Liver (tissue), 9 donors: ENCODE data around the gene SETD5. TPM values are rescaled to one million over a fixed set of nuclear protein-coding genes. Genes with fewer than 3 reads are reported as not detected.

ENCODE experiments used
- DNase-seq: peaks from one replicate; pipeline ENCODE4 v3.0.0-alpha.2; 2017; ENCODE audit warnings: low spot score
- H3K27ac ChIP-seq, 2 donors: one replicate each; pipeline ENCODE4 v1.7.0; 2013; ENCODE audit warnings: inconsistent platforms in 2 of 2, low read length in 2 of 2, control low read depth in 1 of 2, low read depth in 1 of 2, mild to moderate bottlenecking in 1 of 2
- H3K27me3 ChIP-seq, 4 donors: one replicate each; pipeline versions ENCODE4 v1.6.1 to v1.7.0; 2013; ENCODE audit warnings: low read length in 3 of 4, inconsistent platforms in 1 of 4, mild to moderate bottlenecking in 1 of 4, moderate library complexity in 1 of 4; ENCODE audit not compliant: control insufficient read depth in 4 of 4, insufficient read depth in 4 of 4
- H3K36me3 ChIP-seq, 4 donors: one replicate each; pipeline versions ENCODE4 v1.6.1 to v1.7.0; 2013; ENCODE audit warnings: low read length in 3 of 4, mild to moderate bottlenecking in 3 of 4, low read depth in 1 of 4, moderate library complexity in 1 of 4; ENCODE audit not compliant: control insufficient read depth in 4 of 4, insufficient read depth in 3 of 4
- H3K4me1 ChIP-seq, 4 donors: one replicate each; pipeline versions ENCODE4 v1.6.1 to v1.7.0; 2013; ENCODE audit warnings: low read length in 3 of 4, mild to moderate bottlenecking in 3 of 4, moderate library complexity in 1 of 4; ENCODE audit not compliant: control insufficient read depth in 4 of 4, insufficient read depth in 4 of 4
- H3K4me3 ChIP-seq, 3 donors: one replicate each; pipeline versions ENCODE4 v1.6.1 to v1.7.0; 2013; ENCODE audit warnings: low read length in 3 of 3, control low read depth in 1 of 3, low read depth in 1 of 3, mild to moderate bottlenecking in 1 of 3
- H3K9ac ChIP-seq, 2 donors: one replicate each; pipeline ENCODE4 v1.7.0; 2013; ENCODE audit warnings: low read length in 2 of 2, mild to moderate bottlenecking in 2 of 2, moderate library complexity in 2 of 2, control low read depth in 1 of 2, low read depth in 1 of 2
- H3K9me3 ChIP-seq, 4 donors: one replicate each; pipeline versions ENCODE4 v1.6.1 to v1.7.0; 2013; ENCODE audit warnings: low read length in 3 of 4; ENCODE audit not compliant: control insufficient read depth in 4 of 4
- ATF3 ChIP-seq: IDR thresholded peaks from 2 replicates; pipeline ENCODE4 v1.6.1; 2016; ENCODE audit warnings: antibody characterized with exemption
- CTCF ChIP-seq: fragments of 150-350 bp; IDR thresholded peaks from 2 replicates; pipeline ENCODE4 v1.5.1; 2017; ENCODE audit warnings: improper control_type of control experiment, low read depth, low read length; ENCODE audit not compliant: missing input control
- EGR1 ChIP-seq, 2 donors: IDR thresholded peaks; 2 replicates each; pipeline ENCODE4 v1.6.1; 2016 to 2018; ENCODE audit warnings: antibody characterized with exemption in 2 of 2, low read depth in 2 of 2
- FOXA1 ChIP-seq: IDR thresholded peaks from 2 replicates; pipeline ENCODE4 v1.6.1; 2016; ENCODE audit warnings: antibody characterized with exemption
- FOXA2 ChIP-seq: IDR thresholded peaks from 2 replicates; pipeline ENCODE4 v1.6.1; 2016; ENCODE audit warnings: antibody characterized with exemption
- GABPA ChIP-seq, 2 donors: IDR thresholded peaks in 1 of 2; conservative IDR thresholded peaks in 1 of 2; 2 replicates each; pipeline ENCODE4 v1.6.1; 2016; ENCODE audit warnings: antibody characterized with exemption in 2 of 2, mild to moderate bottlenecking in 1 of 2, moderate library complexity in 1 of 2
- HNF4A ChIP-seq, 2 donors: conservative IDR thresholded peaks; 2 replicates each; pipeline ENCODE4 v1.6.1; 2016; ENCODE audit warnings: antibody characterized with exemption in 2 of 2, mild to moderate bottlenecking in 2 of 2
- HNF4G ChIP-seq: IDR thresholded peaks from 2 replicates; pipeline ENCODE4 v1.6.1; 2016; ENCODE audit warnings: antibody characterized with exemption
- JUND ChIP-seq, 2 donors: IDR thresholded peaks; 2 replicates each; pipeline ENCODE4 v1.6.1; 2016; ENCODE audit warnings: antibody characterized with exemption in 2 of 2
- MAX ChIP-seq: IDR thresholded peaks from 2 replicates; pipeline ENCODE4 v1.6.1; 2016; ENCODE audit warnings: antibody characterized with exemption
- RAD21 ChIP-seq, 2 donors: IDR thresholded peaks; 2 replicates each; pipeline ENCODE4 v1.6.1; 2016; ENCODE audit warnings: antibody characterized with exemption in 2 of 2, mild to moderate bottlenecking in 2 of 2
- REST ChIP-seq: IDR thresholded peaks from 2 replicates; pipeline ENCODE4 v1.6.1; 2016; ENCODE audit warnings: antibody characterized with exemption, mild to moderate bottlenecking
- RXRA ChIP-seq, 2 donors: IDR thresholded peaks; 2 replicates each; pipeline ENCODE4 v1.6.1; 2017 to 2018; ENCODE audit warnings: antibody characterized with exemption in 2 of 2, mild to moderate bottlenecking in 1 of 2
- SP1 ChIP-seq: IDR thresholded peaks from 2 replicates; pipeline ENCODE4 v1.6.1; 2018; ENCODE audit warnings: antibody characterized with exemption, mild to moderate bottlenecking
- TAF1 ChIP-seq: conservative IDR thresholded peaks from 2 replicates; pipeline ENCODE4 v1.6.1; 2016; ENCODE audit warnings: antibody characterized with exemption, mild to moderate bottlenecking
- ZBTB33 ChIP-seq: IDR thresholded peaks from 2 replicates; pipeline ENCODE4 v1.6.1; 2016; ENCODE audit warnings: antibody characterized with exemption
- WGBS: extraction: QIAGEN DNeasy Blood & Tissue Kit; methylation state at CpG from one replicate; pipeline ENCODE4 v1.1.7; 2013; 5-methylcytosine and 5-hydroxymethylcytosine counted together
- polyA plus RNA-seq, 2 donors: library from polyadenylated mRNA; stranded (reverse) in 1 of 2; unstranded in 1 of 2; fragments of 200-250 nt in 1 of 2; fragments of >200 nt in 1 of 2; fragmentation: Nextera tagmentation in 1 of 2; extraction: Ambion mirVana in 1 of 2; gene quantifications; one replicate each; pipeline versions ENCODE4 v1.2.1 to v1.2.3, GENCODE V29; 2013 to 2015
- total RNA-seq, 2 donors: library from RNA; depleted of rRNA; stranded (reverse); fragments of >200 nt; gene quantifications; one replicate each; pipeline ENCODE4 v1.2.3, GENCODE V29; 2014
- donor health status: healthy.
- donor health status: healthy.
- donor health status: healthy.
- donor health status: healthy.
- donor health status: healthy.

The SETD5 gene
- total and polyA plus RNA-seq, 4 donors: 17.9 to 76.6 (median 24.3) TPM

- no peaks in the 10 kb centered on the region for H3K36me3 ChIP-seq
- H3K27me3 ChIP-seq: no peaks in the 10 kb centered on the region
- TF ChIP-seq HNF4G (no peak), ZBTB33 (no peak), REST (no peak), JUND (IDR thresholded peaks at IDR 0.05) (no peak), RXRA (IDR thresholded peaks at IDR 0.05) (no peak), MAX (no peak), CTCF (no peak), FOXA2 (no peak), SP1 (no peak), EGR1 (IDR thresholded peaks at IDR 0.05; ENCODE audit: low read depth in 2 of 2) (no peak), ATF3 (no peak), HNF4A (conservative IDR thresholded peaks at IDR 0.05) (no peak), GABPA (IDR thresholded peaks at IDR 0.05 in 1 of 2, conservative IDR thresholded peaks at IDR 0.05 in 1 of 2) (no peak)
- DNase-seq: no peak
- H3K4me1 ChIP-seq: peaks cover 19 to 58% (median 38%) of the 10 kb centered on the region in 4 donors
- H3K9ac ChIP-seq: no peak overlapping the region
- WGBS: 92% methylated on average over 6 of the region's 6 CpGs
- H3K4me3 ChIP-seq: no peak overlapping the region
- no peaks in the 10 kb centered on the region for H3K9me3 ChIP-seq
- no peak overlapping the region for H3K27ac ChIP-seq
These were observed 10.6 kb downstream of the SETD5 start for GRCh38 chr3:9408061-9408460.

GRCh38 chr3:9408546-9408945 lies 11.1 kb downstream of the SETD5 start:
- Histone ChIP-seq H3K27me3 (no peaks in the 10 kb centered on the region), H3K9me3 (no peaks in the 10 kb centered on the region), H3K27ac (no peak overlapping the region), H3K9ac (no peak overlapping the region), H3K36me3 (no peaks in the 10 kb centered on the region), H3K4me1 (peaks cover 15 to 53% (median 34%) of the 10 kb centered on the region in 4 donors), H3K4me3 (no peak overlapping the region)
- DNase-seq: no peak
- WGBS: 87% methylated on average over 1 of the region's 1 CpG
- TF ChIP-seq REST (no peak), RAD21 (IDR thresholded peaks at IDR 0.05) (no peak), ZBTB33 (no peak), SP1 (no peak), HNF4A (conservative IDR thresholded peaks at IDR 0.05) (no peak), GABPA (IDR thresholded peaks at IDR 0.05 in 1 of 2, conservative IDR thresholded peaks at IDR 0.05 in 1 of 2) (no peak), FOXA1 (no peak), TAF1 (no peak), JUND (IDR thresholded peaks at IDR 0.05) (no peak)
